HG03521 (cell line): ENCODE data around the gene GALNT2.

Experiments
- ATAC-seq: cut with Tn5 transposase; IDR thresholded peaks from one replicate; pipeline ENCODE4 v1.9.1; 2021; ENCODE audit warnings: mild to moderate bottlenecking, moderate library complexity; ENCODE audit not compliant: unreplicated experiment

The GALNT2 gene

GRCh38 chr1:230144010-230144614 is 77.1 kb downstream of the GALNT2 start:
- ATAC-seq: no peak

GRCh38 chr1:230144758-230145504 is 77.9 kb downstream of the GALNT2 start:
- ATAC-seq: no peak

GRCh38 chr1:230145505-230145899 is 78.5 kb downstream of the GALNT2 start:
- no peak for ATAC-seq

- no peak for ATAC-seq
These were observed 79.0 kb downstream of the GALNT2 start for GRCh38 chr1:230145953-230146476.

- no peak for ATAC-seq
These were observed 79.7 kb downstream of the GALNT2 start for GRCh38 chr1:230146709-230147108.

- no peak for ATAC-seq
These were observed 80.5 kb downstream of the GALNT2 start for GRCh38 chr1:230147253-230148125.

GRCh38 chr1:230148126-230148652 is 81.2 kb downstream of the GALNT2 start:
- no peak for ATAC-seq

- no peak for ATAC-seq
These were observed 81.9 kb downstream of the GALNT2 start for GRCh38 chr1:230148768-230149469.

GRCh38 chr1:230149751-230150584 is 82.9 kb downstream of the GALNT2 start:
- peak; percentile 67 for ATAC-seq

GRCh38 chr1:230150615-230151014 is 83.6 kb downstream of the GALNT2 start:
- no peak for ATAC-seq

- no peak for ATAC-seq
These were observed 85.0 kb downstream of the GALNT2 start for GRCh38 chr1:230151924-230152468.

GRCh38 chr1:230152999-230153398 is 86.0 kb downstream of the GALNT2 start:
- no peak for ATAC-seq

- ATAC-seq: no peak
These were observed 86.7 kb downstream of the GALNT2 start for GRCh38 chr1:230153641-230154296.

- ATAC-seq: no peak
These were observed 88.0 kb downstream of the GALNT2 start for GRCh38 chr1:230155021-230155420.

- ATAC-seq: no peak
These were observed 89.0 kb downstream of the GALNT2 start for GRCh38 chr1:230156068-230156467.

- no peak for ATAC-seq
These were observed 89.5 kb downstream of the GALNT2 start for GRCh38 chr1:230156536-230156935.

GRCh38 chr1:230157420-230158390 is 90.7 kb downstream of the GALNT2 start:
- no peak for ATAC-seq
